ENCODE measurements around the gene PARP11.
"Not testable (repeated sequence)": the region's sequence is repeated elsewhere in the genome, so short reads cannot be mapped to it uniquely, and the experiment has no call there.

- not testable (repeated sequence) for TF ChIP-seq CTCF, POLR2A (IDR thresholded peaks at IDR 0.05)
Observed at GRCh38 chr12:3840833-3841232, 32.4 kb downstream of the PARP11 start.
